GM19023 (cell line): ENCODE measurements around the gene EPB41L2.
"Not testable (repeated sequence)": the region's sequence is repeated elsewhere in the genome, so short reads cannot be mapped to it uniquely, and the experiment has no call there.

Experiments used
- ATAC-seq: cut with Tn5 transposase; IDR thresholded peaks from one replicate; pipeline ENCODE4 v1.9.1; 2021; ENCODE audit warnings: mild to moderate bottlenecking, moderate library complexity; ENCODE audit not compliant: unreplicated experiment

Gene EPB41L2

GRCh38 chr6:131063028-131063763, at the start of gene EPB41L2:
EPB41L2 (minus strand) TSS chr6:131063245; CDS start chr6:130956485, 106,760 bp downstream.
- peak; percentile 81 for ATAC-seq

- ATAC-seq = no peak
These were observed 49.2 kb upstream of the EPB41L2 start for GRCh38 chr6:131112249-131112648.

- ATAC-seq = no peak
These were observed 44.1 kb upstream of the EPB41L2 start for GRCh38 chr6:131107151-131107550.

- no peak for ATAC-seq
These were observed 40.9 kb upstream of the EPB41L2 start for GRCh38 chr6:131103901-131104300.

GRCh38 chr6:131103296-131103695, 40.3 kb upstream of the EPB41L2 start:
- ATAC-seq = no peak

- no peak for ATAC-seq
These were observed 39.1 kb upstream of the EPB41L2 start for GRCh38 chr6:131101911-131102680.

GRCh38 chr6:131096786-131097185, 33.7 kb upstream of the EPB41L2 start:
- no peak for ATAC-seq

GRCh38 chr6:131093334-131093733, 30.3 kb upstream of the EPB41L2 start:
- no peak for ATAC-seq

- not testable (repeated sequence) for ATAC-seq
These were observed 28.9 kb upstream of the EPB41L2 start for GRCh38 chr6:131091944-131092343.

GRCh38 chr6:131090339-131090738, 27.3 kb upstream of the EPB41L2 start:
- not testable (repeated sequence) for ATAC-seq

GRCh38 chr6:131084982-131085381, 21.9 kb upstream of the EPB41L2 start:
- ATAC-seq = no peak

GRCh38 chr6:131083687-131084086, 20.6 kb upstream of the EPB41L2 start:
- no peak for ATAC-seq

- no peak for ATAC-seq
These were observed 19.3 kb upstream of the EPB41L2 start for GRCh38 chr6:131082335-131082734.

GRCh38 chr6:131080084-131080483, 17.0 kb upstream of the EPB41L2 start:
- no peak for ATAC-seq

- ATAC-seq = no peak
These were observed 10.5 kb upstream of the EPB41L2 start for GRCh38 chr6:131073577-131073976.

GRCh38 chr6:131070061-131070460, 7.0 kb upstream of the EPB41L2 start:
- ATAC-seq = no peak

- no peak for ATAC-seq
These were observed 5.1 kb upstream of the EPB41L2 start for GRCh38 chr6:131068165-131068564.

- ATAC-seq = no peak
These were observed 4.5 kb upstream of the EPB41L2 start for GRCh38 chr6:131067521-131067920.

GRCh38 chr6:131065824-131066171, 2.8 kb upstream of the EPB41L2 start:
- no peak for ATAC-seq

GRCh38 chr6:131065112-131065823, 2.2 kb upstream of the EPB41L2 start:
- no peak for ATAC-seq

- ATAC-seq = peak; percentile 5
These were observed 773 bp upstream of the EPB41L2 start for GRCh38 chr6:131063764-131064272.
